GM04503 (cell line): ENCODE data around the gene PHTF2.
"Not testable (repeated sequence)": the region's sequence is repeated elsewhere in the genome, so short reads cannot be mapped to it uniquely, and the experiment has no call there.

ENCODE experiments used
- DNase-seq: peaks from one replicate; pipeline ENCODE4 v3.0.0-alpha.2; 2012; ENCODE audit warnings: low read depth

Gene PHTF2

GRCh38 chr7:77830649-77831355, 32.2 kb downstream of the PHTF2 start:
- no peak for DNase-seq

GRCh38 chr7:77831481-77831880, 32.9 kb downstream of the PHTF2 start:
- DNase-seq, result no peak

GRCh38 chr7:77831953-77832352, 33.4 kb downstream of the PHTF2 start:
- DNase-seq, result no peak

GRCh38 chr7:77833136-77833535, 34.6 kb downstream of the PHTF2 start:
- no peak for DNase-seq

- not testable (repeated sequence) for DNase-seq
Measured at GRCh38 chr7:77836425-77836824, 37.9 kb downstream of the PHTF2 start.

GRCh38 chr7:77837275-77837674, 38.7 kb downstream of the PHTF2 start:
- DNase-seq, result no peak

- DNase-seq, result no peak
Measured at GRCh38 chr7:77837966-77838365, 39.4 kb downstream of the PHTF2 start.

- DNase-seq, result no peak
Measured at GRCh38 chr7:77838929-77839491, 40.4 kb downstream of the PHTF2 start.

GRCh38 chr7:77839919-77840318, 41.3 kb downstream of the PHTF2 start:
- DNase-seq, result no peak

GRCh38 chr7:77843194-77843593, 44.6 kb downstream of the PHTF2 start:
- DNase-seq, result no peak

- no peak for DNase-seq
Measured at GRCh38 chr7:77846317-77847092, 47.9 kb downstream of the PHTF2 start.

- no peak for DNase-seq
Measured at GRCh38 chr7:77855371-77856083, 57.0 kb downstream of the PHTF2 start.

- DNase-seq, result no peak
Measured at GRCh38 chr7:77858278-77858677, 59.7 kb downstream of the PHTF2 start.

- no peak for DNase-seq
Measured at GRCh38 chr7:77859343-77859742, 60.8 kb downstream of the PHTF2 start.

- no peak for DNase-seq
Measured at GRCh38 chr7:77862691-77863090, 64.1 kb downstream of the PHTF2 start.

GRCh38 chr7:77863860-77864259, 65.3 kb downstream of the PHTF2 start:
- DNase-seq, result no peak

GRCh38 chr7:77866370-77866769, 67.8 kb downstream of the PHTF2 start:
- no peak for DNase-seq

GRCh38 chr7:77866786-77867536, 68.4 kb downstream of the PHTF2 start:
- DNase-seq, result peak; percentile 65

- no peak for DNase-seq
Measured at GRCh38 chr7:77867537-77867865, 68.9 kb downstream of the PHTF2 start.

GRCh38 chr7:77872256-77872655, 73.7 kb downstream of the PHTF2 start:
- not testable (repeated sequence) for DNase-seq

- not testable (repeated sequence) for DNase-seq
Measured at GRCh38 chr7:77873416-77874327, 75.1 kb downstream of the PHTF2 start.
